ENCODE measurements around the gene ABHD16A.

Gene ABHD16A

GRCh38 chr6:31697555-31697954, 5.6 kb downstream of the ABHD16A start:
- TF ChIP-seq, protein P1, sequence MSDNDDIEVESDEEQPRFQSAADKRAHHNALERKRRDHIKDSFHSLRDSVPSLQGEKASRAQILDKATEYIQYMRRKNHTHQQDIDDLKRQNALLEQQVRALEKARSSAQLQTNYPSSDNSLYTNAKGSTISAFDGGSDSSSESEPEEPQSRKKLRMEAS (IDR thresholded peaks at IDR 0.05; ENCODE audit: low read depth, low read length) = no peak
- TF ChIP-seq POLR2A (IDR thresholded peaks at IDR 0.05; ENCODE audit: extremely low read depth, insufficient read length) = no peak
- TF ChIP-seq, protein P2, sequence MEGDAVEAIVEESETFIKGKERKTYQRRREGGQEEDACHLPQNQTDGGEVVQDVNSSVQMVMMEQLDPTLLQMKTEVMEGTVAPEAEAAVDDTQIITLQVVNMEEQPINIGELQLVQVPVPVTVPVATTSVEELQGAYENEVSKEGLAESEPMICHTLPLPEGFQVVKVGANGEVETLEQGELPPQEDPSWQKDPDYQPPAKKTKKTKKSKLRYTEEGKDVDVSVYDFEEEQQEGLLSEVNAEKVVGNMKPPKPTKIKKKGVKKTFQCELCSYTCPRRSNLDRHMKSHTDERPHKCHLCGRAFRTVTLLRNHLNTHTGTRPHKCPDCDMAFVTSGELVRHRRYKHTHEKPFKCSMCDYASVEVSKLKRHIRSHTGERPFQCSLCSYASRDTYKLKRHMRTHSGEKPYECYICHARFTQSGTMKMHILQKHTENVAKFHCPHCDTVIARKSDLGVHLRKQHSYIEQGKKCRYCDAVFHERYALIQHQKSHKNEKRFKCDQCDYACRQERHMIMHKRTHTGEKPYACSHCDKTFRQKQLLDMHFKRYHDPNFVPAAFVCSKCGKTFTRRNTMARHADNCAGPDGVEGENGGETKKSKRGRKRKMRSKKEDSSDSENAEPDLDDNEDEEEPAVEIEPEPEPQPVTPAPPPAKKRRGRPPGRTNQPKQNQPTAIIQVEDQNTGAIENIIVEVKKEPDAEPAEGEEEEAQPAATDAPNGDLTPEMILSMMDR (IDR thresholded peaks at IDR 0.05; ENCODE audit: low read depth, low read length) = no peak
- TF ChIP-seq MYC (IDR thresholded peaks at IDR 0.05; ENCODE audit: low read depth, low read length) = no peak
- H3K4me3 ChIP-seq (ENCODE audit: low read depth, low read length) = no peak overlapping the region
- no peak for DNase-seq (ENCODE audit: low read depth)

GRCh38 chr6:31693535-31693934, 9.6 kb downstream of the ABHD16A start:
- no peak for DNase-seq (ENCODE audit: low read depth)
- no peak overlapping the region for H3K4me3 ChIP-seq (ENCODE audit: low read depth, low read length)
- TF ChIP-seq, protein P1 (IDR thresholded peaks at IDR 0.05; ENCODE audit: low read depth, low read length) = no peak
- TF ChIP-seq, protein P2 (IDR thresholded peaks at IDR 0.05; ENCODE audit: low read depth, low read length) = no peak

DNA sequence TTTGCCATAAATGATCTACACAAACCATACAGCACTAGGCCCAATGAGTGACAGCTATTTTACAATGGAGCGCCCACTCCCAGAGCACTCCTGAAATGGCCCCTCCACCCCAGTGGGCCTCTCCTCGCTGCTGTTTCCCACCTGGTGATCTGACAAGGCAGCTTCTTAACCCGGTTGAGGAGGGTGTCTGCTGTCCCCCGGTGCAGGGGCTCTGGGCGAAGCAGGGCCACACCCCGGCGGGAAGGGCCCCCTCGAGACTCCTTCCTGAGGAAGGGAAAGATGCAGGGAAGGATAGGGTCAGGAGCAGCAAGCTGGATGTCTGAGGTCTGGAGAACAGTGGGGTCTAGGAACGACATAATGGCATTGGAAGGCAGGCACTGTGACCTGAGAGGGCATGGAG, 10.2 kb downstream of the ABHD16A start:
- DNase-seq (ENCODE audit: low read depth) = no peak
- H3K4me3 ChIP-seq (ENCODE audit: low read depth, low read length) = no peak overlapping the region
- TF ChIP-seq POLR2A (IDR thresholded peaks at IDR 0.05; ENCODE audit: extremely low read depth, insufficient read length) (no peak), MYC (IDR thresholded peaks at IDR 0.05; ENCODE audit: low read depth, low read length) (no peak)
- TF ChIP-seq, protein P2 (IDR thresholded peaks at IDR 0.05; ENCODE audit: low read depth, low read length) = no peak
- TF ChIP-seq, protein P1 (IDR thresholded peaks at IDR 0.05; ENCODE audit: low read depth, low read length) = no peak

DNA sequence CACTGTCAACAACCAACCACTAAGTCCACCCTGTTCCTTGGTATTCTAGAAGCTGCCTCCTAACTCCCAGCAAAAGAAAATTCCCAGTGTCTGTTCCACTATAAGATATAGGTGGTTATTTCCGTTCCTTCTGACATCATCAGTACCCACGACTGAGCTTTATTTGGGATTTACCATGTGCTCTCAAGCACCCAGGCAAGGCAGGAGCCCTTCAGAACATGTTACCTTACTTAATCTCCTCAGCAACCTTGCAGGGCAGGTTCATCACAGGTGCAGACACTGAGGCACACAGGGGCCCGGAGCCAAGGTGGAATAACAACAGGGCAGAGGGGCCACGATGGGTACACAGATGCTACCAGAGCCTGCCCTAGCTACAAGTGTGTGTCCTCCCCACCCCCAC, 10.8 kb downstream of the ABHD16A start:
- no peak for DNase-seq (ENCODE audit: low read depth)
- no peak overlapping the region for H3K4me3 ChIP-seq (ENCODE audit: low read depth, low read length)
- no peak for TF ChIP-seq MYC (IDR thresholded peaks at IDR 0.05; ENCODE audit: low read depth, low read length)
- TF ChIP-seq, protein P1 (IDR thresholded peaks at IDR 0.05; ENCODE audit: low read depth, low read length) = no peak

- no peak for TF ChIP-seq POLR2A (IDR thresholded peaks at IDR 0.05; ENCODE audit: extremely low read depth, insufficient read length)
- TF ChIP-seq, protein P2 (IDR thresholded peaks at IDR 0.05; ENCODE audit: low read depth, low read length) = no peak
- DNase-seq (ENCODE audit: low read depth) = no peak
- no peak overlapping the region for H3K4me3 ChIP-seq (ENCODE audit: low read depth, low read length)
Measured at GRCh38 chr6:31691564-31692108, 11.5 kb downstream of the ABHD16A start.

- TF ChIP-seq MYC (IDR thresholded peaks at IDR 0.05; ENCODE audit: low read depth, low read length) (no peak), POLR2A (IDR thresholded peaks at IDR 0.05; ENCODE audit: extremely low read depth, insufficient read length) (no peak)
- TF ChIP-seq, protein P2 (IDR thresholded peaks at IDR 0.05; ENCODE audit: low read depth, low read length) = no peak
- TF ChIP-seq, protein P1 (IDR thresholded peaks at IDR 0.05; ENCODE audit: low read depth, low read length) = no peak
- DNase-seq (ENCODE audit: low read depth) = no peak
- H3K4me3 ChIP-seq (ENCODE audit: low read depth, low read length) = no peak overlapping the region
Measured at GRCh38 chr6:31691078-31691463, 12.1 kb downstream of the ABHD16A start.
